Ovary (tissue), 3 donors: ENCODE results near the gene LINS1.

Experiments used
- CTCF ChIP-seq, 3 donors: fragments of 450-650 bp in 2 of 3; fragments of 200-600 bp in 1 of 3; IDR thresholded peaks; one replicate each; pipeline versions ENCODE4 v1.5.1 to v1.8.0; 2016 to 2022; ENCODE audit warnings: antibody characterized with exemption in 3 of 3, mild to moderate bottlenecking in 1 of 3
- POLR2A ChIP-seq: fragments of 450-650 bp; IDR thresholded peaks from one replicate; pipeline ENCODE4 v1.6.1; 2017; ENCODE audit warnings: antibody characterized with exemption, mild to moderate bottlenecking, moderate library complexity
- donor health status: DM: no; HTN: no; CAD: no.

- no peak for TF ChIP-seq CTCF (IDR thresholded peaks at IDR 0.05)
- TF ChIP-seq POLR2A, result no peak
Observed at GRCh38 chr15:100517846-100518245, 84.1 kb downstream of the LINS1 start.
